HG03064 (cell line): Measurements from ENCODE around the gene CPVL.

Source experiments
- ATAC-seq: cut with Tn5 transposase; IDR thresholded peaks from one replicate; pipeline ENCODE4 v1.9.1; 2021; ENCODE audit warnings: low read depth; ENCODE audit not compliant: unreplicated experiment

CPVL gene

DNA sequence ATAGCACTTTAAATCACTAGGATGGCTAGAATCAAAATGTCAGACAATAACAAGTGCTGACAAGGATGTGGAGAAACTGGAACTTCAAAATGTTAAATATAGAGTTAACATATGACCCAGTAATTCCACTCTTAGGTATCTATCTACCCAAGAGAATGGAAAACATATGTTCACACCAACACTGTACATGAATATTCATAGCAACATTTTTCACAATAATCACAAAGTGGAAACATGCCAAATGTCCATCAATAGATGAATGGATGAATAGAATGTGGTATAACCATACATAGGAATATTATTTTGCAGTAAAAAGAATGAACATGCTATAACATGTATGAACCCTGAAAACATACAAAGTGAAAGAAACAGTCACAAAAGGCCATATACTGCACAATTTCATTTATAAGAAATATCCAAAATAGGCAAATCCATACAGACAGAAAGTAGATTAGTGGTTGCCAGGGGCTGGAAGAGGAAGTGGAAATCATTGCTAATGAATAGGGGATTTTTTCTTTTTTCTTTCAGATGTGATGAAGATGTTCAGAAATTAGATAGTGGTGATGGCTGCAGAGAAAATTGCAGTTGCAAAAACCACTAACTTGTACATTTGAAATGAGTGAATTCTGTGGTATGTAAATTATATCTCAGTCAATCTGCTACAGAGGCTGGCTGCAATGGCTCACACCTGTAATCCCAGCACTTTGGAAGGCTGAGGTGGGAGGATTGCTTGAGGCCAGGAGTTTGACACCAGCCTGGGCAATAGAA is 93.0 kb downstream of the CPVL start:
- ATAC-seq, result no peak

DNA sequence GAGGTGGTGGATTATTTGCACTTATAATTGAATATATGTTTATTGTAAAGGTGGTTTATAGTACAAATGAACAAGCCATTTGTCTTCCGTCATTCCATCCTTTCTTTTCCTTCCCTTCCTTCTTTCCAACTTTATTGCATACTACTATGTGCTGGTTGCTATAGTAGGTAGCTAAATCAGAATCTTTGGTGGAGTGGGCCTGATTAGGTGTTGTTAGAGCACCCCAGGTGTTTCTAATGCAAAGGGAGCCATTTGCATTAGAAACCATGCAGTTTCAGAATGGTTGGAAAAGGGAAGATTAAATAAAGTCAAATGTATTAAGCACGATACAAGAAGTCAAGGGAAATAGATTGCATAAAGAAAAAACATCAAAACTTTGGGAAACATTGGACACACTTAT is 99.4 kb downstream of the CPVL start:
- ATAC-seq, result no peak

GRCh38 chr7:29045258-29046086 is 100.9 kb downstream of the CPVL start:
- no peak for ATAC-seq

GRCh38 chr7:29044554-29044953 is 101.8 kb downstream of the CPVL start:
- no peak for ATAC-seq

DNA sequence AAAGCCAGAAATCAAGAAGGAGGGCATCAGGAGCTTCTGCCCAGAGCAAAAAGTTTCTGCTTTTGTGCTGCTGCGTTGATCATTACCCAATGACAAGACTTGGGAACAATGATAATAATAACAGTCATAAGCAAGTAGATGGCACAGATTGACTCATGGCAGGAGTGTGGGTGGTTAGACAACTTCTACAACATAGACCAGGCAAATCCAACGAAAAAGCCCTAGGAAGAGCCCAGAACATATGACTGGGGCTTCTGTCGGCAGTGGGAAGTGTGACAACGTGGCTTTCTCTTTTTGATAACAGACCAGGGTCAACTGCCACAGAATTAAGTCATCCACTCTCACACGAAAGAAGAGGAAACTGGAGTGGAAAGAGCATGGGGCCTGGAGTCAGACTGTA is 102.8 kb downstream of the CPVL start:
- no peak for ATAC-seq

GRCh38 chr7:29042824-29043231 is 103.5 kb downstream of the CPVL start:
- ATAC-seq, result no peak

DNA sequence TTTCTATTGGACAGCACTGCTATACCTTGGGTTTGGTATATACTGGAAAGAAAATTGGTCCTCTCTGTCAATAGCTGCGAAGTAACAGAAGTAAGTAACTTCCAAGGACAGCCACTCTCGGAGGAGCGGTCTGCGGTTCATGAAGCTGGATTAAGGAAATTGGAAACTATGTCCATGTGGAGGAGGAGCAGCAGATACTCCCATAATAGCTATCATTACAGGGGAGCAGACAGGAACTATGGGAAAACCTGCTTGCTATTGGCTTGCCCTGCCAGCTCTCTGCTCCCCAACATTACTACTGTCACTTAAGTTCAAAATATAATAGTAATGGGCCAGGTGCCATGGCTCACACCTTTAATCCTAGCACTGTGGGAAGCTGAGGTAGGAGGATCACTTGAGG is 104.3 kb downstream of the CPVL start:
- no peak for ATAC-seq

DNA sequence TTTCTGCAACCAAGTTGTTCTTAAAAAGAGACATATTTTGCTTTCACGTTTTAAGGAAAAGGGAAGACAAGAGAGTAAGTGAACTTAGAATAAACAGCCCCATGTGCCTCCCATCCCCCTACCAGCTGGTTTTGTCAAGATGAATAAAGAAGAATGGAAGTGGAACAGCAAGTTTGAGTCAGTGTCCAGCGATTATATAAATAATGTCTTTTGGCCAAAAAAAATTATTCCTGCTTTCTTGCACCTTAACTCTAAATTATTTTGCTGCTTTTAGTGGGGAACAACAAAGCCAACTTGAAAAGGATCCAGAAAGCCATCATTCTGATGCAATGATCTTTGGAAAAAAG is 105.8 kb downstream of the CPVL start:
- ATAC-seq, result no peak

GRCh38 chr7:29039821-29040578 is 106.3 kb downstream of the CPVL start:
- ATAC-seq, result no peak

DNA sequence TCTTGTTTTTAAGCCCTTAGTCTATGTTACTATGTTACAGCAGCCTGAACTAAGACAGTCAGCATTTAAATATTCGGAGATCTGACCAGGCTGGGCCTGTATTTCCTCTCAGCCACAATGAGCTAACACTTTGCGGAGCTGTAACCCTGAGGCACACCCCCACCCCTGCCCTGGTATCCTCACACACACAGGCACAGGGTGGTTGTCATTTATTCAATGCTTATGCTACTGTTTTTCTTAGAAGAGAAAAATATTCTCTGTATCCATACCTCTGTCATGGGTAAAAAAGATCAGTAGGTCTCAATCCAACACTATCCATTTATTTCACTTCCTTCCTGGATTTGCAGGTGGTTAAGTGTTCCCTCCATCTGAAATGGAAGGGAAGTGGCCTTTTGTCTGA is 107.9 kb downstream of the CPVL start:
- no peak for ATAC-seq

- no peak for ATAC-seq
Measured at GRCh38 chr7:29035044-29035740, 111.1 kb downstream of the CPVL start.

- no peak for ATAC-seq
Measured at GRCh38 chr7:29033584-29033983, 112.8 kb downstream of the CPVL start.

- ATAC-seq, result no peak
Measured at GRCh38 chr7:29032146-29032545, 114.2 kb downstream of the CPVL start.

- no peak for ATAC-seq
Measured at GRCh38 chr7:29030781-29031275, 115.5 kb downstream of the CPVL start.

DNA sequence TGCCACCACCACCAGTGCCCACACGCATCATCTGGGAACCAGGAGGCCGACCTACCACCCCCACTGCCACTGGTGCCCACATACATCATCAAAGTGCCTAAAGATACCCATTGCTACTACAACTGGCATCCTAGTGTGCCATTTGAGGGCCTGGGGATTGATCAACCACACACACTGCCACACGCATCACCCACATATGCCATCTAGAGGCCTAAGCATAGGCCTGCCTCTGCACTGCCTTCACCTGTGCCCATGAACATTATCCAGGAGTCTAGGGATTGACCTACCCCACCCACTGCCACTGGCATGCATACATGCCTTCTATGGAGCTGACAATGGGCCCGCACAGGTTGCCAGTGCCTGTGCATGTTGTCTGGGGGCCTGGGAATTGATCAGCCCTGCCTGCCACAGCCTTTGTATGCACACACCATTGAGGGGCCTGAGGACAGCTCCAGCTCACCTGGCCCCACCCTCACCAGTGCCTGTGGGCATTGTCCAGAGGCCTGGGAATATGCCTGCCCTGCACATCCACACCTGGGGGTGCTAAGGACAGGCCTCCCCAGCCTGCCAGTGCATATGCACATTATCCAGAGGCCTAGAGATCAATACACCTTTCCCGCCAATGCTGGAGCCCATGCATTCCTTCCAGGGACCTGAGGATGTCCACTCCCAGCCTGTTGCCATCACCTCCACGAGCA is 123.9 kb downstream of the CPVL start:
- no peak for ATAC-seq

DNA sequence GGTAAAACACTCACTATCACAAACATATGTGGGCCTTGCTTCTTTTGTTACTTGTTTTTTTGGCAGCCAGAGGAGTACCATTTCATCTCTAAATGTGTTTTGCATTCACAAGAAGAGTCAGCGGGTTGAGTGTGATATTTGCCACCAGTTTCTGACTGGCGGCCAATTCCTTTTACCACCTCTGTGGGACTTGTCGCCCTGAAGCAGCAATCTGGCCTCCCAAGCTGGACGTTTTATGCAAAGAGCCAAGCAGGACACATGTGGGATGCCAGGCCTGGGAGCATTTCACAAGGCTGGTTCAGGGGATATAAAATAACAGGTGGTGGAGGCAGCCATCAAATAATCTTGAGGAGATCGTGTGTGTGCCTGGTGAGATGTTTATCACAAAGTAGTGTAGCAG is 126.4 kb downstream of the CPVL start:
- no peak for ATAC-seq

DNA sequence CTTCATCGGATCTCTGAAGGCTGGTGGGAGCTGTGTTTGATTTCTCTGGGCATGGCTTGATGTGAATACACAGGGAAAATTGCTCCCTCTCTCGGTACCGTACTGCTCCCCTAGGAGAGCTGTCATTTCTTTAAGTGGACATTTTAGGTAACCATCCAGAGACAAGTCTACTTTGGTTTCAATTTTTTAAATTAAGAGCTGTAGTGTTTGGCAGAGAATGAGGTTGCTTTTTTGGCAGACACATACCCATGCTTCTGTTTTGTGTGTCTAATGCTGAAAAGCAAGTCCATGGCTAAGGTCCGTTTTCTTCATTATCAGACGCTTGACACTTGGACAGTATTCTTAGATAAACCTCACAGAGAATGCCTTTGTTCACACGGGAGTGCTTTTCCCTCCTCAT is 127.0 kb downstream of the CPVL start:
- ATAC-seq, result no peak

- ATAC-seq, result no peak
Measured at GRCh38 chr7:29017713-29018112, 128.6 kb downstream of the CPVL start.

GRCh38 chr7:29014725-29015124 is 131.6 kb downstream of the CPVL start:
- no peak for ATAC-seq

DNA sequence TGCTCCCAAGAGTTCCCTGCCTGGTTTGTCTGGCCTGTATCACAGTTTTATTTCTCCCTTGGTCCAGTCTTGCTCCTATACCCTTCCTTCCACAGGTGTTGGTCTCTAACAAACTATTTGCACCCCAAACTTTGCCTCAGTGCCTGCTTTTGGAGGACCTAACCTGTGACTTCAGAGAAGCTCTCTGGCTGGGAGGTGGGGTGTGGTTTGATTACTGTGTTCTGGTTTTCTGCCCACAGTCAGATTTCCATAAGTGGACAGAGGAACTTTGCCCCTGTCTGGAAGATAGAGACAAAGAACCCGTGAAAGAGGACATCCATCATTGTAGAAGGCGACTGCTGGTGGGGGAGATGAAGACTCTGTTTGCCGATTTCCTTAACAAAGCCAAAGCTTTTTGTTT is 132.4 kb downstream of the CPVL start:
- ATAC-seq, result no peak
